Measurements from ENCODE around the gene INCA1. TPM values are rescaled to one million over a fixed set of nuclear protein-coding genes. Genes with fewer than 3 reads are reported as not detected.

INCA1 gene
- total RNA-seq, 1 experiment from 2014 or later = 1.3 TPM

- Histone ChIP-seq H2BK12ac (ENCODE audit: insufficient read length, low read depth, low read length) (no peak overlapping the region), H2AFZ (ENCODE audit: low read length) (no peak overlapping the region), H3K27ac (ENCODE audit: insufficient read length, low read depth, low read length) (no peak overlapping the region), H3K18ac (ENCODE audit: insufficient read length, low read depth, low read length) (no peak overlapping the region), H2BK15ac (ENCODE audit: low read depth, low read length) (no peak overlapping the region), H2BK120ac (ENCODE audit: low read depth, low read length, poor library complexity, severe bottlenecking) (no peak overlapping the region), H3T11ph (ENCODE audit: low read length) (no peak overlapping the region), H3K14ac (ENCODE audit: insufficient read depth, low read length) (no peak overlapping the region), H3K27me3 (ENCODE audit: insufficient read depth, low read length) (peaks cover 2% of the 10 kb centered on the region; the same call in 1 of the 2 replicates), H2BK5ac (ENCODE audit: insufficient read length, low read length) (no peak overlapping the region), H4K20me1 (ENCODE audit: control insufficient read depth, insufficient read depth, insufficient read length) (no peaks in the 10 kb centered on the region), H3K9me3 (ENCODE audit: control insufficient read depth, low read depth, low read length) (no peaks in the 10 kb centered on the region), H3K23ac (ENCODE audit: insufficient read length, low read depth, low read length) (no peak overlapping the region), H2AK5ac (ENCODE audit: insufficient read length, low read length) (no peak overlapping the region), H4K91ac (ENCODE audit: insufficient read length, low read depth, low read length) (no peak overlapping the region), H3K56ac (ENCODE audit: insufficient read length, low read depth, low read length) (no peak overlapping the region), H3K23me2 (ENCODE audit: insufficient read length, low read depth, low read length, poor library complexity, severe bottlenecking) (no peaks in the 10 kb centered on the region), H3K9ac (ENCODE audit: extremely low read depth, insufficient read length, low read length) (no peak overlapping the region), H3K4me2 (ENCODE audit: insufficient read depth, insufficient read length, low read length) (no peak overlapping the region), H3K4ac (ENCODE audit: low read depth, low read length) (no peak overlapping the region), H3K79me1 (ENCODE audit: insufficient read depth, low read depth, low read length, poor library complexity, severe bottlenecking) (no peaks in the 10 kb centered on the region), H4K8ac (replicated peaks; ENCODE audit: insufficient read length, low read depth, low read length) (no peak overlapping the region), H4K5ac (ENCODE audit: insufficient read length, low read depth, low read length) (no peak overlapping the region), H3K4me1 (ENCODE audit: insufficient read depth, low read length) (no peaks in the 10 kb centered on the region), H2BK20ac (ENCODE audit: low read depth, low read length, poor library complexity, severe bottlenecking) (no peak overlapping the region), H3K79me2 (ENCODE audit: insufficient read depth, low read length) (no peaks in the 10 kb centered on the region)
- Mint-ChIP-seq H3K27ac (no peak overlapping the region), H3K4me3 (no peak overlapping the region), H3K4me1 (peaks cover 0 to 3% of the 10 kb centered on the region in 2 experiments; a peak in 1 of 4 replicates), H3K36me3 (ENCODE audit: insufficient read depth in 1 of 3, low read depth in 3 of 3) (peaks cover 6 to 17% (median 11%) of the 10 kb centered on the region in 3 experiments), H3K9me3 (no peaks in the 10 kb centered on the region), H3K27me3 (ENCODE audit: low read depth) (peaks cover 32% of the 10 kb centered on the region)
- no peak for TF ChIP-seq CTCF (conservative IDR thresholded peaks at IDR 0.05)
- no CpG with 5 or more reads among the region's 5 CpGs for whole genome bisulfite sequencing (ENCODE audit: extremely low coverage, insufficient read length, low lambda C conversion rate)
- DNase-seq = no peak
Observed at GRCh38 chr17:5027916-5028315, 30.6 kb upstream of the INCA1 start.

Measured in H9 (cell line).